ENCODE measurements around the gene FHOD3. TPM values are rescaled to one million over a fixed set of nuclear protein-coding genes. Genes with fewer than 3 reads are reported as not detected.
"Not testable (repeated sequence)": the region's sequence is repeated elsewhere in the genome, so short reads cannot be mapped to it uniquely, and the experiment has no call there.

FHOD3 gene
- total RNA-seq, 1 experiment from 2014 or later = 0.10 TPM

DNA sequence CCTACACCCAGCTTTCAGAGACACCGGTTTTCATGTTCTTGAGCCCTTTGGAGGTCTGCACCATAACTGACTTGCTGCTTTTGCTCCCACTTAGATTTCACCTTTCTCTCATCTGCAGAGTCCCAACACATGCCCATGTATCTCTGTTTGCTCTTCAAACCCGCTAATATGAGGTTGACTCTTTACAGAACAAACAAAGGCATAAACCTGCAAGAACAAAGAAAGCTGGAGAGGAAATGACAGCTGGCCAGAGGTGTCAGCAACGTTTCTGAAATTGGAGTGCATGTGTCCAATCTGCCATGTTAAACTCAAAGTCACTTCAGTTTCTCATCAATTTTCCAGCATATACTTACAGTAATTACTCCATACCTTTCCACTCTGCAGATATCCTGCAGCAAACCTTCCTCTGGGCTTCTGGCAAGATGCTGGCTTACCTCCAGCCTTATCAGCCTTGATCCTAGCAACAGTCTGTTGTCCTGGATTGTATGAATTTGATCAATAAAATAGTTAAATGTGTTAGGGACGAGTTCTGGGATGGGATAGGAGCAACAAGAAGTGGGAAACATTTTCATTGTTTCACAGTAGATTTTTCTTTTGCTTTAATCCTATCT is 157.4 kb downstream of the FHOD3 start:
- Histone ChIP-seq H3K4me3 (no peak overlapping the region), H3K27me3 (no peaks in the 10 kb centered on the region), H3K9me3 (no peaks in the 10 kb centered on the region), H3K36me3 (no peaks in the 10 kb centered on the region)
- DNase-seq = no peak

DNA sequence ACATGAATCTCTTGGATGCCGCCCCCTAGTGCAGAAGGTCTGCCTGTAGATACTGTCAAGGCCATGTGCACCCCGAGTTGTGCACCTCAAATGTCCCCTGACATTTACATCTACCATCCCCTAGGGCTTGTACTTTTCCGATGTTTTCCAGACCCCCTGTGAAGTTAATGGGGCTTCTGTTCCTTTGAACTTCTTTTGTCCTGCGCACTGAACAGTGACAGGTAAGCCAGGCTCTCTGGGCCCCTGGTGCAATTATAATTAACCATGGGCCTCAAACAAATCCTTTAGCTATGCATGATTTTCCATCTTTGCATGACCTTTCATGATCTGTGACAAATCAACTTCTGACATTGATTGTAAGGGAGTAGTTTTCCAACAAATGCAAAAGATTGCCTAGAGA is 158.4 kb downstream of the FHOD3 start:
- no peak for DNase-seq
- no peaks in the 10 kb centered on the region for H3K27me3 ChIP-seq
- no peaks in the 10 kb centered on the region for H3K9me3 ChIP-seq
- no peaks in the 10 kb centered on the region for H3K36me3 ChIP-seq
- H3K4me3 ChIP-seq = no peak overlapping the region

DNA sequence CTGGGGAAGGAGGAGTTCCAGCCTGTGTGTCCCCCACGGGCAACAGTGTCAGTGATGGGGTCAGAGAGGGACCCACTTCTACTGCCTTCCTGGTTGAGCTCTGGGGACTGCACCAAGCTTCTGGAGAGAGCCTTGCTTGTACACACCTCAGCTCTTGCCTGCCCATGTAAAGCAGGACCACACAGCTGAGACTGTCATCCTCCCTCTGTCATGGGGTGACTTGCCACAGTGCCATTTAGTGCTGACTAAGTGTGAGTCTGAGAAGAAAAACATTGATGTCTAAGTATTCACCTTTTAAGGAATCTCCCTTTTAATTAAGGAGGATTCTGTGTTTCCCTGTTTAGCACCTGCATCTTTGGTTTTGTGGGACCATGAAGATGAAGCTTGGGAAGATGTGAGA is 159.1 kb downstream of the FHOD3 start:
- Histone ChIP-seq H3K27me3 (no peaks in the 10 kb centered on the region), H3K9me3 (no peaks in the 10 kb centered on the region), H3K36me3 (no peaks in the 10 kb centered on the region), H3K4me3 (no peak overlapping the region)
- DNase-seq = no peak

DNA sequence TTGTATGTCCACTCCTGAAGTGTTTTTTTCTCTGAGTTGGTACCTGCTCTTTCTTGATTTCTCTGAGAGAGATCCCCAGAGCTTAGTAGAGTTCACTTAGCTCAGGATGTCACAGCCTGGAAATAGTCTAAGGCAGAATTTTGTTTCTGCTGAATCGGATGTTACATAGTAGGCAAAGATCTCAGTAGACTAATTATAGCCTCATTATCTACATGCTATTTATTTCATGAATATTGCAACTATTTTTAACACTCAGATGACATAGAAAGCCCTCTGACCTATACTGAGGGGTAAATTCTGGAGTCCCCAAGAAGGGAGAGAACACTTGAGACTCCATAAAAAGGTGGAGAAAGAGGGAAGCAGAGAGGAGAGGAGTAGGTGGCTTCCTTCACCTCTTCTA is 160.2 kb downstream of the FHOD3 start:
- no peak overlapping the region for H3K4me3 ChIP-seq

DNA sequence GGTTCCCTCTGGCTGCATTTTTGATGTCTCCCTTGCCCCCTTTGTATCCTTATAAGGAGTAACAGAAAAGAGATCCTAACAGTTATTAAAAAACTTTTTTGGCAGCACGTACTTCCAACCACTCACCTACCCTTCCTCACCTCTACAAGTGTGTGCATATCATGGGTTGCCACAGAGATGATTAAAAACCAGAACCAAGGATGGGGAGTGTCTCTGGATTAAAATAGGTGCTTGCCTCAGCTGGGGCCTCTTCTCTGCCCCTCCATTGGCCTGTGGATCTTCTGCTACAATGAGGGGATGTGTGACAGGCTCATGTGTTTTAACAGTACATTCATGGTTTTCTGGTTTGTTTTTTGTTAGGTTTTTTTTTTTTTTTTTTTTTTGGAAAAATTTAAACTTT is 160.8 kb downstream of the FHOD3 start:
- Histone ChIP-seq H3K36me3 (no peaks in the 10 kb centered on the region), H3K9me3 (no peaks in the 10 kb centered on the region)
- no peak for DNase-seq

More for the DNA sequence above, 160.2 kb downstream of the FHOD3 start:
- Histone ChIP-seq H3K27me3 (no peaks in the 10 kb centered on the region), H3K9me3 (no peaks in the 10 kb centered on the region), H3K36me3 (no peaks in the 10 kb centered on the region)
- DNase-seq = no peak

DNA sequence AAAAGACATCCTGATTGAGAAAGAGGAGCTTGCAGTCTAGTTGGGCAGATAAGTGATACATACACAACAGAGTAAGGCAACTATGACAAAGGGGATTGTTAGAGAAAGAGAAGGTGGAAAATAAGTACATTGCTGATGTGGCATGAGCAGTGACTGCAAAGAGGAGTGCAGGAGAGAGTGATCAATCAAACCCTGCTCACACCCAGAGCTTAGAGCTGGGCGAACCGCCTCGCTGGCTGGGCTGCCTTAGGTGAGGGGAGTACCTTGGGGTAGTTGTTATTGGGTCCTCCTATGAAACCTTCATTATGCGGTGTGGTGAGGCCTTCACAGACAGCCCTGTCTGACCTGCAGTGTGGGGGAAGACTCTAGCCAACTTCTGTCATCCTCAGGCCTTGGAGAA is 161.7 kb downstream of the FHOD3 start:
- no peak for DNase-seq
- H3K4me3 ChIP-seq = no peak overlapping the region

More for the DNA sequence above, 160.8 kb downstream of the FHOD3 start:
- no peaks in the 10 kb centered on the region for H3K27me3 ChIP-seq
- no peak overlapping the region for H3K4me3 ChIP-seq

DNA sequence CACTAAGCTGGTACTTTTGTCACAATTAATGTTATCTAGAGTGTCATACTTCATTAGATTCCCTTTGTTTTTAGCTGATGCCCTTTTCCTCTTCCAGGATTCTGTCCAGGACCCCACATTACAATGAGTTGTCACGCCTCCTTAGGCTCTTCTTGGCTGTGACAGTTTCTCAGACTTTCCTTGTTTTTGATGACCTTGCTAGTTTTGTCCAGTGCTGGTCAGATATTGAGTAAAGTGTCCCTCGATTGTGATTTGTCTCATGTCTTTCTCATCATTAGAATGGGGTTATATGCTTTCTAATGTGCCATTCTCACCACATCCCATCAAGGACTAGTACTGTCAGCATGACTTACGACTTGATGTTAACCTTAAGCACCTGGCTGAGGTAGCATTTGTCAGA is 162.3 kb downstream of the FHOD3 start:
- no peak for DNase-seq
- H3K9me3 ChIP-seq = no peaks in the 10 kb centered on the region
- no peaks in the 10 kb centered on the region for H3K27me3 ChIP-seq
- H3K4me3 ChIP-seq = no peak overlapping the region
- H3K36me3 ChIP-seq = no peaks in the 10 kb centered on the region

More for the DNA sequence above, 161.7 kb downstream of the FHOD3 start:
- Histone ChIP-seq H3K36me3 (no peaks in the 10 kb centered on the region), H3K27me3 (no peaks in the 10 kb centered on the region), H3K9me3 (no peaks in the 10 kb centered on the region)

DNA sequence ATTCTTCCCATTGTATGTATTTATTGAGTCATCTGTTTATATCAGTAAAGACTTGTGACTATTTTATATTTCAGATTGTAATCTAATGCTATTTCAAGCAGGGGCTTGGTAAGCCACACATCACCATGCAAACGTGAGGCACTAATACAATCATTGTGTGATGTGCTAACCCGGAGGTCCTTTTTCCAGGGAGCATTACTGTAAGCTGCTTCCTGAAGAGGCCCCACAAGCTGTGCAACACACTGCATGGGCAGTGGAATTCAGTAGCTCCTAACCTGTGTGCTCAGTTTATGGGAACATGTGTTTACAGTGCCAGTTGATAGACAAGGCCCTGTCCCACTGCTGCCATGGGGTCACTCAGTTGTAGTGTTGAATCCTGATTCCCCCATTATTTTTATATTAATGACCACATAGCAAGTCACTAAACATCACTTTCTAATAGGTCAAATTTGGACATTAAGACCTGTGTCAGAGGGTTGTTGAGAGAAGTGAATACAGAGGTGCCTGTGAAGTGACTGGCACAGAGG is 162.9 kb downstream of the FHOD3 start:
- no peaks in the 10 kb centered on the region for H3K9me3 ChIP-seq
- no peaks in the 10 kb centered on the region for H3K27me3 ChIP-seq
- DNase-seq = no peak
- no peaks in the 10 kb centered on the region for H3K36me3 ChIP-seq
- H3K4me3 ChIP-seq = no peak overlapping the region

DNA sequence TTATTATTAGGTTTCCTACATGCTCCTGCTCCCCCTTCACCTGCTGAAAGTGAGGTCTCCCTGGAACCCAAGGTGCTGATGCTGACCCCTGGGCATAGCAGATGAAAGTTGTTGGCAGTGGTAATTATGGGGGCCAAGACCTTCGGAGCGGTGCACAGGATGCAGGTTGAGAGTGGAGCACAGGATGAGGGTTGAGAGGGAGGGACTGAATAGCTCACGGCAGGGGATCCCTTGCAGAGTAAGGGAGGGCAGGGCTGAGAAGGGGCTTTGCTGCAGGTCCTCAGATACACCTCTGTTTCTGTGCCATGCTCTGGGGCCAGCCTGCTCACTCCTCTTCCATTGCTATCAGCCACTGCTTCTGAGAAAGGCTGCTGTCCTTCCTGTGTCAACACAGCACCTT is 163.3 kb downstream of the FHOD3 start:
- Histone ChIP-seq H3K9me3 (no peaks in the 10 kb centered on the region), H3K36me3 (no peaks in the 10 kb centered on the region), H3K4me3 (no peak overlapping the region), H3K27me3 (no peaks in the 10 kb centered on the region)
- no peak for DNase-seq

DNA sequence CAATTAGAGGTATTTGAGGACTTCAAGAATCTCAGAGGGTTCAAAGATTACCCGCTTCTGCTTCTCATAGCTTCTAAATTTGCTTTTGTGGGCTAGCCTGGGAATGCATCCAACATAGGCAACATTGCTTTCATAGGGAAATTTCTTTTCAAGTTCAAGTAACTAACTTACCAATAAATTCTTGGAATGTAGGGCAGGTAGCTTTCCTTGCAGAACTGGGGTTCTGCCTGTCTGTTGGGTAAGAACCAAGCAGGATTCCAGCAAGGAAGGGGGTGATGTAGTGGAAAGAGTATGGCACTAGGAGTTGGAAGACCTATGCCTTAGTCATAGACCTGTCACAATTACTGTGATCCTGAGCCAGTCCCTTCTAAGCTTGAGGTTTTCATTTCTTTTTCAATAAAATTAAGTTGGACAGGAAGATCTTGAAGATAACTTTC is 164.1 kb downstream of the FHOD3 start:
- no peaks in the 10 kb centered on the region for H3K9me3 ChIP-seq
- DNase-seq = no peak
- H3K27me3 ChIP-seq = no peaks in the 10 kb centered on the region
- no peak overlapping the region for H3K4me3 ChIP-seq
- no peaks in the 10 kb centered on the region for H3K36me3 ChIP-seq

DNA sequence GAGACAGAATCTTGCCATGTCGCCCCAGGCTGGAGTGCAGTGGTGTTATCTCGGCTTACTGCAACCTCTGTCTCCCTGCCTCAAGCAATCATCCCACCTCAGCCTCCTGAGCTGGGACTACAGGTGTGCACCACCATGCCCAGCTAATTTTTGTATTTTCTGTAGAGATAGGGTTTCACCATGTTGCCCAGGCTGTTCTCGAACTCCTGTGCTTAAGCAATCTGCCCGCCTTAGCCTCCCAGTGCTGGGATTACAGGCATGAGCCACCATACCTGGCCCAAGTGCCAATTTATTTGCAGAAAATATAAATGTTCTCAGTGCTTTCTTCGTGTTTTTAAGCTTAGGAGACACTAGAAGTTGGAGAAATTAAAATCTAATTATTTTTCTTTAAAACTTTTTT is 166.0 kb downstream of the FHOD3 start:
- H3K27me3 ChIP-seq, H3K4me3 ChIP-seq, H3K9me3 ChIP-seq, H3K36me3 ChIP-seq, DNase-seq: not testable (repeated sequence)

DNA sequence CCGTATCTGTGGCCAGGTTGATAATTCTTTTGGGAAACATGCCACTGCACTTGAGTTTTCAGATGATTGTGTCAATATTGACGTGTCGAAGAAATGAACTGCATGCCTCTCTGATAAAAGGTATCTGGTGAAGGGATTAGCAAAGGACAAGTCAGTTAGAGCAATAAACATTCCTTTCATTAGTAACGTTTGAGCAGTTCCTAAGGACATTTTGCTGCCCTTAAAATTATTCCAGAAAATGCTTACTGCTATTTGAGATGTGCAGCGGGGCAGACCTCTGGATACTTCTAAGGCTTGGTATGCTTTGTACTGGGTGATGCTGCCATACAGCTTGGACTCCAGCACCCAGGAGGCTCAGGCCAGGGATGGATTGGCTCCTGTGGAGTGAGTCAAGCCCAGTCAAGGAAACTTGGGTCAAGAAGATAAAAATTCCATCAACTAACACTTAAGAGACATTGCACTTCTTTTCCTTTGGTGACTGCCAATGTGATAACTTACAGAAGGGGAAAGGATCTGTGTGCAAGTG is 166.7 kb downstream of the FHOD3 start:
- Histone ChIP-seq H3K27me3 (no peaks in the 10 kb centered on the region), H3K9me3 (no peaks in the 10 kb centered on the region), H3K4me3 (no peak overlapping the region), H3K36me3 (no peaks in the 10 kb centered on the region)
- no peak for DNase-seq

DNA sequence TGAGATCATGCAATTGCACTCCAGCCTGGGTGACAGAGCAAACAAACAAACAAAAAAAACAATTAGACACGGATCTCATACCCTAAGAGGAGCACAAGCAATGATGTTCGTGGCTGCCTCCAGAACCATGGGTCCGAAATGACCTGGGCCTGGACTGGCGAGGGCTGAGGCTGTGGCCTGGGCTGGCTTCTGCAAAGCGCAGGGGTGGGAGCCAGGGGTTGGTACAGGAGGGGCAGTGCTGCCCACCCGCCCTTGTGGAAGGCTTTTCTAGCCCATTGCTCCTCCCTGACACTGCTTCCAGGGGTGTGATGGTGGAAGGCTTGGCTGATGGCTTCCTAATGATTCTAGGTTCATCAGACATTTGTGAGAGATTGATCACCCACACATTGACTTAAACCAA is 167.8 kb downstream of the FHOD3 start:
- Histone ChIP-seq H3K36me3 (no peaks in the 10 kb centered on the region), H3K27me3 (no peaks in the 10 kb centered on the region), H3K4me3 (no peak overlapping the region), H3K9me3 (no peaks in the 10 kb centered on the region)
- DNase-seq = no peak

DNA sequence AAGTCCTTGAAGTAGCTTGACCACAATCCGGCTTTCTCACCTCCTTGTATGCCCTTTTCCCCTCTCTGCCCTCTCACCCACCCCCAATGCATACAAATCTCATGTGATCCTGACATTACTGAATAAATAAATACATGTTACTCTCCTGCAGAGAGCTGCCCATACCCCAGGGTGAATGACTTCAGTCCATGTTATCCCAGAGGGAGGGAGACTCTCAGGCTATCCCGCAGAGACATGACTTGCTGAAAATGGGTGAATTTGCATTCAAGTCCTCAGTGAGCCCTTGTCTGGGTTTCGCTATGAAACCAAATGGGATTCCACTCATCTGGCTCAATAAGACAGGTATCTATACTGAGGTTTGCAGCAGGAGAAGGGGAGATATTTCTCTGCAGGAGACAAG is 168.5 kb downstream of the FHOD3 start:
- no peak for DNase-seq
- Histone ChIP-seq H3K36me3 (no peaks in the 10 kb centered on the region), H3K9me3 (no peaks in the 10 kb centered on the region), H3K27me3 (no peaks in the 10 kb centered on the region), H3K4me3 (no peak overlapping the region)

DNA sequence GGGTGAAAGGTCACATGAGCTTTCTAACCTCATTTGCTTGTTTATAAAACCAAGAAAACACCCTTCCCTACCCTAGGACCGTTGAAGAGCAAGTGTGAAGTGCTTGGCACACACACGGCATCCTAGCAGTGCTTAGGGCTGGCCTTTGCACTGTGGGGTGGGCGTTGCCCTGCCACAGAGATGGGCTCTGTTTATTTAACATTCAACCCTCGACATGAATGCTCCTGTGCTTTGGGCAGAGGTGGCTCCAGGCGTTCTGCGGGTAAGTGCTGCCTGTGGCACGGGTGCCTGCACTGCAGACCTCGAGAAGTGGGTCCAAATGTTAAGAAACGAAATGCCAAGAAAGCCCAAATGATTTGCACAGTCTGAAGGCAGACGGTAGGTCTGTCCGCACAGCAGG is 170.1 kb downstream of the FHOD3 start:
- no peaks in the 10 kb centered on the region for H3K27me3 ChIP-seq
- no peak for DNase-seq
- no peaks in the 10 kb centered on the region for H3K36me3 ChIP-seq
- H3K4me3 ChIP-seq = no peak overlapping the region
- no peaks in the 10 kb centered on the region for H3K9me3 ChIP-seq

DNA sequence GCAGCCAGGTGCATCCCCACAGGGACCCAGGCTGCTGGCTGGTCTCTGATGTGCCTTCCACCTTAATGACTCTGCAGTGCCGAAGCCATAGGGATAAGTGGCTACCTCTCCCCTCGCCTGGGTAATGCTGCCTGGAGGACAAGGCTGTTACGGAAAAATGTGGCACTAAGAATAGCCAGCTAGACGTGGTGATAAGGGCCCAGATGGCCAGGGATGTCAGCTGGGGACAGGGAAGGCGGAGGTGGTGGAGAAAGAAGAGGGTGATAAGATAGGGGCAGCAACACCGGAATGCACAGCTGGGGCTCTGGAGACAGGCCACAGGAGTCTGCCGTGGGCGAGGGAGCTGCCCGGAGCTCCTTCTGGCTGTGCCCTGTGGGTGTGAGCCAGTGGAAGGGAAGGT is 170.6 kb downstream of the FHOD3 start:
- Histone ChIP-seq H3K4me3 (no peak overlapping the region), H3K36me3 (no peaks in the 10 kb centered on the region)

DNA sequence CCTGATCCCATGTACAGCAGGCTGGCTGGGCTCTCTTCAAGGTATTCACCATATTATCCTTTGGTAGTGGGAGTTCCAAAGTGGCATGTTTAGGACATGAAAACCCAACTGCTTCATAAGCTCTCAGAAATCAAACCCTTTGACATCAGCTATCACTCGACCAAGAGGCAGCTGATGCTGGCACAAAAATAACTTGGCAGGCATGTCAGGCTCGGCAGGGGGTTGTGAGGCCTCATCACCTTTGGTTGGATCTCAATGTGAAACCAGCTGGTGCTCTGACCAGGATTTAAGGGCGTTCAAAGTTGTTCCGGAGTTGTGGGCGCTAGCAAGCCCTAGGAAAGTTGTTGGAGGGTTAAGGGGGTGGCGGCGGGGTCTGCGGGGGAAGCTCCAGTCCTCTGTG is 171.9 kb downstream of the FHOD3 start:
- Histone ChIP-seq H3K9me3 (no peaks in the 10 kb centered on the region), H3K4me3 (no peak overlapping the region), H3K36me3 (no peaks in the 10 kb centered on the region), H3K27me3 (no peaks in the 10 kb centered on the region)
- DNase-seq = no peak

More for the DNA sequence above, 170.6 kb downstream of the FHOD3 start:
- Histone ChIP-seq H3K9me3 (no peaks in the 10 kb centered on the region), H3K27me3 (no peaks in the 10 kb centered on the region)
- DNase-seq = no peak

DNA sequence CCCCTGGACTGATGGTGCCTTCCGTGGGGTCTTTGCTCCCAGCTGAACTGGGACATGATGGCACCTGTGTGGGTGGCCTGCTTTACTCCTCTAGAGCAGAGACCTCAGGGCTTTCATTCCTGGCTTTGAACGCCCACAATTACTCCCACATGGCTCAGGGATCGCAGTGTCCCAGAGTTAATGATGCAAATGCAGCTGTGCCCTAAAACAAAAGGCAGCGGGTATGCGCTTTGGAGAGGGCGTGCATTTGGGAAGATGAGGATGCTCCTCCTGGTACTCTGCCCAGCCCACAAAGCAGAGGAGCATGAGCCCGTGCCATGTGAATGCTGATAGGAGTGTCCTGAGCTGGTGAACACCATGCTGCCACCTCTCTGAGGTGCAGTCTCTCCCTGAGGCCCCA is 173.4 kb downstream of the FHOD3 start:
- no peak for DNase-seq
- Histone ChIP-seq H3K27me3 (no peaks in the 10 kb centered on the region), H3K36me3 (no peaks in the 10 kb centered on the region), H3K9me3 (no peaks in the 10 kb centered on the region), H3K4me3 (no peak overlapping the region)

Measured in MG63 (cell line).